ENCODE data around the gene ALDH1A2. TPM values are rescaled to one million over a fixed set of nuclear protein-coding genes. Genes with fewer than 3 reads are reported as not detected.

ALDH1A2 gene
- total RNA-seq, 6 donors from 2014 or later, result 3.6 to 43.3 (median 6.9) TPM

DNA sequence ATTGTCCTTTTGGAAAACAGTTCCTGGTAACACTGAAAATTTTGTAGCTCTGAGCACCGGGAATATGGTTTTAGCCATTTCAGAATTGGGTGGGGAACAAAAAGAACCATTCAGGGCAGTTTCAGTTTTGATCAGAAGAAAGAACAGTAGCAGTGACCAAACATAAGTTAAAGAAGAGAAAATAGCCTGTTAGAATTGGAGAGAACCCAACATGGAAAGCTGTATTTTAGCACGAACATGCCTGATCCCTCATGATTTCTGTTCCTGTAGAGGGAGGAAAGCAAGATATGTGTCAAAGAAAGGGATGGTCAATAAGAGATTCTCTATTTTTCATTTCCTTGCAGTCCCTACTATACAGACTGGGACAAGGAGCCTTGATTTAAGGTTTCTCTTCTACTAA, 119.9 kb downstream of the ALDH1A2 start:
- H3K27me3 ChIP-seq, result no peaks in the 10 kb centered on the region
- WGBS, 2 donors, result 78 to 88% methylated on average over 2 of the region's 2 CpGs
- no peaks in the 10 kb centered on the region for H3K9me3 ChIP-seq
- no peaks in the 10 kb centered on the region for H3K36me3 ChIP-seq
- no peaks in the 10 kb centered on the region for H3K4me1 ChIP-seq
- ATAC-seq (ENCODE audit: low FRiP score in 2 of 2) (no peak), DNase-seq (no peak)
- no peak for TF ChIP-seq POLR2A (IDR thresholded peaks at IDR 0.05)
- no peak for TF ChIP-seq EP300 (IDR thresholded peaks at IDR 0.05)
- TF ChIP-seq POLR2AphosphoS5 (IDR thresholded peaks at IDR 0.05), result no peak
- TF ChIP-seq, protein P1, sequence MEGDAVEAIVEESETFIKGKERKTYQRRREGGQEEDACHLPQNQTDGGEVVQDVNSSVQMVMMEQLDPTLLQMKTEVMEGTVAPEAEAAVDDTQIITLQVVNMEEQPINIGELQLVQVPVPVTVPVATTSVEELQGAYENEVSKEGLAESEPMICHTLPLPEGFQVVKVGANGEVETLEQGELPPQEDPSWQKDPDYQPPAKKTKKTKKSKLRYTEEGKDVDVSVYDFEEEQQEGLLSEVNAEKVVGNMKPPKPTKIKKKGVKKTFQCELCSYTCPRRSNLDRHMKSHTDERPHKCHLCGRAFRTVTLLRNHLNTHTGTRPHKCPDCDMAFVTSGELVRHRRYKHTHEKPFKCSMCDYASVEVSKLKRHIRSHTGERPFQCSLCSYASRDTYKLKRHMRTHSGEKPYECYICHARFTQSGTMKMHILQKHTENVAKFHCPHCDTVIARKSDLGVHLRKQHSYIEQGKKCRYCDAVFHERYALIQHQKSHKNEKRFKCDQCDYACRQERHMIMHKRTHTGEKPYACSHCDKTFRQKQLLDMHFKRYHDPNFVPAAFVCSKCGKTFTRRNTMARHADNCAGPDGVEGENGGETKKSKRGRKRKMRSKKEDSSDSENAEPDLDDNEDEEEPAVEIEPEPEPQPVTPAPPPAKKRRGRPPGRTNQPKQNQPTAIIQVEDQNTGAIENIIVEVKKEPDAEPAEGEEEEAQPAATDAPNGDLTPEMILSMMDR (IDR thresholded peaks at IDR 0.05), result no peak
- no peak overlapping the region for H3K4me3 ChIP-seq
- no peak overlapping the region for H3K27ac ChIP-seq

DNA sequence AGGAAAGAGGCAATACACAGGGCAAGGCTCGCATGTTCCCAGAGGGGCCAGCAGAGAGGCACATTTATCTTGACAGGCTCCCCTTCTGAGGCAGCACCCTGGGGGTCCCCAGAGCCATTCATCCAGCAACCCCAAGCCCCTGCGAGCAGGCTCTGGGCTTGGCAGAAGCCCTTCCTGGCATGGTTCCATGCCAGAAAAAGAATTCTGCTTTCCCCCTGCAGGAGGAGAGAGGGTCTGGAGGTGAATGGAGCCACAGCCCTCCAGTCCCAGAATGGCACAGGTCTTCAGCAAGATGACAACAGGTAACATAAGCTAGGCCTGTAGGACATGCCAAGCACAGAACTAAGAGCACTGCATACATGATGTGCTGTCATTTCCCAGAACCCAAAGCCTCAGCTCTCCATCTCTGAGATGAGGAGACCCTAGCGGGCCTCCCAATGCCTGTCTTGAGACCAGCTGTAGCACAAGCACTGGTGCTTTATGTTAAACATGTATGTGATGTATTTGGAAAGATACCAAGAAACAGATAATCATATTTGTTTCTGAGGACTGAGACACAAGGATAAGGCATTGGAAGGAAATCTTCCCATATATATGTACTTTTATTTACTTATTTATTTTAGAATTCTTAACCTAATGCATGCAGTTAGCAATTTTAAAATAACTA, 121.6 kb downstream of the ALDH1A2 start:
- 91 to 92% methylated on average over 3 of the region's 3 CpGs for WGBS, 2 donors
- DNase-seq, result no peak

DNA sequence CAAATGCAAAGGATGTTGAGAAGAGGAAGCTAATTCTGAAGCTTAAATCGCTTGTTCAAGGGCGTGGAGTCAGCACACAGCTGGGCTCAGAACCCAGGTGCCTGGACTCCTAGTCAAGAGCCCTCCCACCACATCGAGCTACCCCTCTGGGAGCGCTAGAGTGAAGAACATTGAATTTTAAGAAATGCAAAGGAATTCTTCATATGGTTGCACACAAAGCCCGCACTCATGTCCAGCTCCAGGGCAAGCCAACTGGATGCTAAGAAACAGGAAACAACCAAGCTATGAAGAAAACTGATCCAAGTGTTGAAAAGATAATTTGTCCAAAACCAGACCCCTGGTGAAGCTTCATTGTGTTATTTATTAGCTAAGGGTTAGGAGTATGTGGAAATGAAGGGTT, 122.3 kb downstream of the ALDH1A2 start:
- 91 to 97% methylated on average over 5 of the region's 5 CpGs for WGBS, 2 donors
- H3K4me3 ChIP-seq, result no peak overlapping the region
- H3K36me3 ChIP-seq, result no peaks in the 10 kb centered on the region
- ATAC-seq (ENCODE audit: low FRiP score in 2 of 2) (no peak), DNase-seq (no peak)
- H3K4me1 ChIP-seq, result no peaks in the 10 kb centered on the region
- no peaks in the 10 kb centered on the region for H3K9me3 ChIP-seq
- H3K27ac ChIP-seq, result no peak overlapping the region
- no peaks in the 10 kb centered on the region for H3K27me3 ChIP-seq
- TF ChIP-seq POLR2A (IDR thresholded peaks at IDR 0.05) (no peak), POLR2AphosphoS5 (IDR thresholded peaks at IDR 0.05) (no peak), EP300 (IDR thresholded peaks at IDR 0.05) (no peak)
- TF ChIP-seq, protein P1 (IDR thresholded peaks at IDR 0.05), result no peak

More for the DNA sequence above, 121.6 kb downstream of the ALDH1A2 start:
- Histone ChIP-seq H3K4me1 (no peaks in the 10 kb centered on the region), H3K27me3 (no peaks in the 10 kb centered on the region), H3K27ac (no peak overlapping the region), H3K4me3 (no peak overlapping the region), H3K9me3 (no peaks in the 10 kb centered on the region), H3K36me3 (no peaks in the 10 kb centered on the region)
- no peak for ATAC-seq (ENCODE audit: low FRiP score in 2 of 2)
- TF ChIP-seq POLR2AphosphoS5 (IDR thresholded peaks at IDR 0.05) (no peak), POLR2A (IDR thresholded peaks at IDR 0.05) (no peak), EP300 (IDR thresholded peaks at IDR 0.05) (no peak)
- TF ChIP-seq, protein P1 (IDR thresholded peaks at IDR 0.05), result no peak

DNA sequence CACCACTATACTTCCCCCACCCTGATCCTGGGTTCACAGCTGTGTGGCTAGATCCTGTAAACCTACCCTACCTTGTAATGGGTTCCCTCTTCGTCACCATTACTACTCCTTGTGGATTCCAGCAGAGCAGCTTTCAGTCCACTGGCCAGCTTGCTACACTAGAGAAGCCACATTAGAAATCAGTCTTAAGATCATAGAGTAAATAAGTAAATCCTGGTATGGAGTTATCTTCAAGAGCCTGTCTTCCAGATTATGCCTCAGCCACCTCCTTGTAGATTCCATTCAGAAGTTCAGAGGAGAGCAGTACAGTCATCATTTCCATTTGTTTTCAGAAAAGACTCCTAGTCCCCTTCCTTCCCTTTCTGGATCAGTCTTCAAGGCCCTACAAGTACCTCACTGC, 123.7 kb downstream of the ALDH1A2 start:
- WGBS, 2 donors, result 75 to 88% methylated on average over 1 of the region's 1 CpG
- TF ChIP-seq, protein P1 (IDR thresholded peaks at IDR 0.05), result no peak
- TF ChIP-seq EP300 (IDR thresholded peaks at IDR 0.05) (no peak), POLR2AphosphoS5 (IDR thresholded peaks at IDR 0.05) (no peak), POLR2A (IDR thresholded peaks at IDR 0.05) (no peak)
- Histone ChIP-seq H3K9me3 (no peaks in the 10 kb centered on the region), H3K4me3 (no peak overlapping the region), H3K36me3 (no peaks in the 10 kb centered on the region), H3K27me3 (no peaks in the 10 kb centered on the region), H3K27ac (no peak overlapping the region), H3K4me1 (no peaks in the 10 kb centered on the region)
- no peak for ATAC-seq (ENCODE audit: low FRiP score in 2 of 2)
- DNase-seq, result no peak

DNA sequence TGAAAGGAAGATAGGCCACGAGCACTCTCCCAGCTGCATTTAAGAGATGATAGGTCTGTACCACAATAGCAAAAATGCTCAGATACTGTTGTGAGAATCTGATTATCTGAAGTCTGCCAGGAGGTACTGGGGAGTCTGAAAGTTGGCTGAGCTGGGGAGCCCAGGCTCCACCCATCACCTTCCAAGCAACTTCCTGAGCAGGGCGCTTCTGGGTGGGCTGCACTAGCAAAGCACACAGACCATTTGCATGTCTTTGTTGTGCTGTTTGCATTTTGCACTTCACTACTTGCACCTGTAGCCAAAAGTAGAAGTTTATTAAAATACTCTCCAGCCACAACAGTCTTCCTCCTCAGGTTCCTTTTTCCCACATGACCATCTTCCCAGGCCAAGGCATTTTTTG, 133.2 kb downstream of the ALDH1A2 start:
- Histone ChIP-seq H3K36me3 (no peaks in the 10 kb centered on the region), H3K27me3 (no peaks in the 10 kb centered on the region), H3K9me3 (no peaks in the 10 kb centered on the region), H3K27ac (no peak overlapping the region), H3K4me1 (peaks cover 0 to 3% (median 0%) of the 10 kb centered on the region in 4 donors), H3K4me3 (no peak overlapping the region)
- 80 to 84% methylated on average over 2 of the region's 2 CpGs for WGBS, 2 donors
- no peak for DNase-seq
- no peak for TF ChIP-seq EP300 (IDR thresholded peaks at IDR 0.05)
- no peak for TF ChIP-seq POLR2AphosphoS5 (IDR thresholded peaks at IDR 0.05)
- TF ChIP-seq, protein P1 (IDR thresholded peaks at IDR 0.05), result no peak
- no peak for TF ChIP-seq POLR2A (IDR thresholded peaks at IDR 0.05)
- ATAC-seq (ENCODE audit: low FRiP score in 2 of 2), result no peak
